Cortex of kidney (tissue), 1 donor: ENCODE measurements around the gene TCF7L2.

Experiments
- DNase-seq: peaks from one replicate; lab custom pipeline; 2025; lab: John Stamatoyannopoulos, UW

TCF7L2 gene

DNA sequence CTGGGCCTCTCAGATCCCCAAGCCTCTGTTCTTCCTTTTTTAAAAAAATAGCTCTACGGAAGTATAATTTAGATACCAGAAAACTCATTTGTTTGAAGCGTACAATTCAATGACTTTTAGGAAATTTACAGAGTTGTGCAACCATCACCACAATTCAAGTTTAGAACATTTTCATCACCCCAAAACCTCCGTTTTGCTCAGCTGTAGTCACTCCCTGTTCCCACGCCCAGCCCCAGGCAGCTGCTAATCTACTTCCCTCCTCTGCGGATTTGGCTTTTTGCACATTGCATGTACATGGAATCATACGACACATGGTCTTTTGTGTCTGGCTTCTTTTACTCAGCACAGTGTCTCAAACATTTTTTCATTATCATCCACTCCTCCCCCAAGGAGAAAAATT lies 229.2 kb downstream of the TCF7L2 start:
- no peak for DNase-seq

DNA sequence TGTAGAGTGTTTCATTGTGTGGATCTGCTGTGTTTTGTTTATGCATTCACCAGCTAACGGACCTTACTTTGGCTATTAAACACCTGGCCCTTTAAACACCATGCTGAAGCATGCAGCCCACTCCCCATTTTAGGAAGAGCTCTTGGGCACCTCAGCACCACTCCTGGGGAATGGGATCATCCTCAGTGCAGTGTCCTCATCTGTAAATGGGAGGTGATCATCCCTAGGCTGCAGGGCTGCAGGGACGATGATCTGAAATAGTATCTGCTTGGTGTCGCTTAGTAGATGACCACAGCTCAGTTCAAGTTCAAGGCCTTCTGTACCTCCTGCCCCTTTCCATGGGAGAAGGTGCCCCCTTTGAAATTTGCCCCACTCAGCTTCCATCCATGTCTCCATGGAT lies 229.9 kb downstream of the TCF7L2 start:
- no peak for DNase-seq

DNA sequence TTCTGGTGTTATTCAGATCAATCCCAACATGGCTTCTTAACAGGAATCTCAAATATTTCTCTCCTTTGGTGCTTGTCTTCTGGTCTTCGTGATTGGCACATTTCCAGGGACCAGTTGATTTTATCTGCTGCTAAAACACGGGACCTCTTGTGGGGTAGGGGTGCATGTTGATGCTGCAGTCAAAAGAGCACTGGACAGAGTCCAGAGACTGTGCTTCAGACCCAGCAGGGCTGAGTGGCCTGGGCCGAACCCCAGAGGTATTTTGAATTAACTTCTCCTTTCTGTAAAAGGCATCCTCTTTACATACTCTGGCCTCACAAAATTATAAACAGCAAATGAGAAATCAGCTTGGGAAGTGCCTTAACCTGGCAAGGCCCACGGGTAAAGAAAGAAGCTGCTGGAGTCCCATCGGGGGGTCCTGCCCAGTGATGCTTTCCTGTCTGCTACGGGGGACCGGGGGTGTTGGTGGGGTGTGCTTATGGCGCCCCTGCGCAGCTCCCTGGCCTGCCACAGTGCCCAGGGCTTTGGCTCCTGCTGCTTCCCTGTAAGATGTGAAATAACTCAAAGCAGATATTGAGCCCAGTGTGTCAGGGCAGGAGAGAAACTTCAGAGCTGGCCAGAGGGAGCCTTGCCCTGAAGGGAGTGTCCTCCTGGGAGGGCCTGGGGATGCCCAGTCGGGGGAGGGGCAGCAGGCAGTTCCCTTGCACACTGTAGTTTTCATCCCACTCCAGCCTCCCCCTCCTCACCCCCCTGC lies 230.5 kb downstream of the TCF7L2 start:
- no peak for DNase-seq

DNA sequence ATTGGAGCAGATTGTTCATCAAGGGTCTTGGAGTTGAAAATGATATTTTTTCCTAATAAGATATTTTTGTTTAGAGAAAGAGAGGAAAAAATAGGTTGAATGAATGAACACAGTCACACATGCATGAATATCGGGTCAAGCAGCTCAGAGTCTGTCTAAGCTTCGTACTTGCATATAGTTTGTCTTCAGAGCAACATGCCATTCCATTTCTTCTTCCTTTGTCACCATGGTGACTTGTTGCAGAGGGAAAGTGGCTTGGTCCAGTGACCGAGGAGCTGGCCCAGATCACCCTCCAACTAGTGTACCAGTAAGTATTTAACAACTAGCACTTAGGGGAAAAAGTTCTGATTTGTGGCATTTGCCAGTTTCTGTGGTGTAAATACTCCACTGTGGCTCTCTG lies 232.1 kb downstream of the TCF7L2 start:
- DNase-seq, result no peak

DNA sequence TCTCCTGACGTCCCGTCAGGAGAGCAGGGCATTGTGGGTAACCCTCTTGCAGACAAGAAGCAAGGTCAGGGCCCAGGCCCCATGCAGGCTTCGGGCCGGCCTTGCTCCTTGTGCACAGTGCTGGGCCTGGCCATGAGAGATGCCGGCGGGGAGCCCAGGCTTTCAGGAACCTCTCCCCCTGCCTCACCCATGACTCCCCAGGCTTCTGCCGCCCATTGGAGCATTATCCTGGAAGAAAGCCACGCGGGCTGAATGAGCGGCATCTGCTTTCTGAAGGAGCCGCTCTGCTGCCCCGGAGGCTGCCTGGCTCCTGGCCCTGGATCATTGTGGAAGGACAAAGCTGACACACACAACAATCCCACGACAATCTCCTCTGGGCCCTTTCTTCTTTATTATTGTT lies 233.5 kb downstream of the TCF7L2 start:
- DNase-seq, result no peak

DNA sequence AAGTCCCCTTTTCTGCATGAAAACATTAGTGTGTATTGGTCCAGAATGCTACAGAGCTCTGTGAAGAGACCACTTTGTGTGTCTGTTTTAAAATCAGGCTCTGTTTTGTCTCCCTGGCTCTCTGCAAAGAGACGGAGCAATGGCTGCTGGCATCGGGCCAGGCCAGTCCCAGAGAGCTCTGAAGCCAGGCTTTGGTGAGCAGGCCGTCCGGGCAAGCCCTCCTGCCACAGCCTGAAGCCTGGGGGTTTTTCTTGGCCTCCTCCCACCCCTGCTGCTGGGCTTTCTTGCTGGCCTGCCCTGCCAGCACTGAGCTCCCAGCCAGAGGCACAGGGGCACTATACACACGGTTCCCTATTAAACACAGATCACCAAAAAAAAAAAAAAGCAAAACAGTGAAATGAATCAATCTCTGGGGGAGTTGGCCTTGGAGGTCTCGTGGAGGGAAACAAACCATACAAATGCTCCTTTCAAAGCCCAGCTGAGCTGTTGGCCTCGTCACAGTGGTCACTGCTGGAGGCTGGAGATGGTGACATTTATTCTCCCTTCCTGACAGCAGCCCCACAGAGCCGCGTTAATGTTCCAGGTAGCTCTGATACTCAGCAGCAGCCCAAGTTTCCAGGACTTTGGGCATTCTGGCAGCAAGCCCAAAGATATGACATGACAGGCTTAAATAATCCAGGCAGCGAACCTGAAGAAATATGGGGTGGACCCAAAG lies 237.2 kb downstream of the TCF7L2 start:
- no peak for DNase-seq

DNA sequence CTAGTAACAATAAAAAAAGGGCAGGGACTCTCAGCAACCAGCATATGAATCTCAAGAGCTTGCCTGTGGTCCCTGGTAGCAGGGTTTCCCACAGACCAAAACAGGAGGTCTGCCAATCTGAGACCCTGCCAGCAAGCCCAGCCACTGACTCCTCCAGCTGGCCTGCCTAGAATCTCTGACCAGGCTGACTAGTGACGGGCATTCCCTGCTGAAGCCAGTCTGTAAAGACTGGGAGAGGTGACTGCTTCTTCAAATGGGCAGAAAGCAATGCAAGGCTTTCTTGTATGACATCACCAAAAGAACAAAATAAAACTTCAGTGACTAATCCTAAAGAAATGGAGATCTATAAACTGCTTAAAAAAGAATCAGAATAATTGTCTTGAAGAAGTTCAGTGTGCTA lies 249.4 kb downstream of the TCF7L2 start:
- DNase-seq, result no peak

DNA sequence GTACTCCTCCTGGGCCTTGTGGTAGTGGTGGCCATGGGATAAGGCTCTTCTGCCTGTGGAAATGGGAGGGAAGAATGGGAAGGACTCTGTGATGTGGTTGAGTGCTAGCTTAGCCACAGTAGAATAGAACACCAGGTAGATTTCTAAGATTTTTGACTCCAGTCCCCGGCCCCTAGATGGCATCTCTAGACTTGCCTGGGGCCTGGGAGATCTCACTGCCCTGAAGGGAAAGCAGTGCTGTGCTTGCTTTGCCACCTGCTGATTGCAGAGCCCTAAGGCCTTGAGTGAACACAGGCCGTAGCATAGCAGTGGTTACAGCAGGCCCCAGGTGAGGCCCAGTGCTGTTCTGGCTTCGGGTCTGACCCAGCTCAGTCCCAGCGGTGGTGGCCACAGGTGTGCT lies 252.0 kb downstream of the TCF7L2 start:
- DNase-seq, result no peak

DNA sequence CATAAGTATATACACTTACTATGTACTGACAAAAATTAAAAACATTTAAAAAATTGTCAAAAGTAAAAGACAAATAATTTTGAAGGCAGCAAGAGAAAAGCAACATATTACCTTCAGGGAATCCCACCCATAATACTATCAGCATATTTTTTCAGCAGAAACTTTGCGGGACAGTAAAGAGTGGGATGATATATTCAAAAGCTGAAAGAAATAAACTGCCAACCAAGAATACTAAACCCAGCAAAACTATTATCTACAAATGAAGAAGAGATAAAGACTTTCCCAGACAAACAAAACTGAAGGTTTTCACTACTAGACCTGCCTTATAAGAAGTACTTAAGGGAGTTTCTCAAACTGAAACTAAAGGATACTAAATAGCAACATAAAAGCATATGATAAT lies 257.9 kb downstream of the TCF7L2 start:
- DNase-seq, result no peak

DNA sequence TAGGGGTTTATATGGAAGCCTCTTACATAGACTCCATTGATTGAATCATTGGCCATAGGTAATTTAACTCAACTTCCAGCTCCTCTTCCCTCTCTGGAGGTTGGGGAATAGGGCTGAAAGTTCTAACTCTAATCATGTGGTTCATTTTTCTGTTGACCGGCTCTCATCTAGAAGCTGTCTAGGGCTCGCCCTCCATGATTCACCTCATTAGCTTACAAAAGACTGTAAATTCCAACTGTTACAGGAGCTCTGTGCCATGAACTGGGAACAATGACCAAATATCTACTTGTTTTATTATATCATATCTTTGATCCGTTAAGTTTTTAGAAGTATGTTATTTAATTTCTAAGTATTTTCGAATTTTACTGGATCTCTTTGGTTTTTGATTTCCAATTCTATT lies 263.0 kb downstream of the TCF7L2 start:
- no peak for DNase-seq

DNA sequence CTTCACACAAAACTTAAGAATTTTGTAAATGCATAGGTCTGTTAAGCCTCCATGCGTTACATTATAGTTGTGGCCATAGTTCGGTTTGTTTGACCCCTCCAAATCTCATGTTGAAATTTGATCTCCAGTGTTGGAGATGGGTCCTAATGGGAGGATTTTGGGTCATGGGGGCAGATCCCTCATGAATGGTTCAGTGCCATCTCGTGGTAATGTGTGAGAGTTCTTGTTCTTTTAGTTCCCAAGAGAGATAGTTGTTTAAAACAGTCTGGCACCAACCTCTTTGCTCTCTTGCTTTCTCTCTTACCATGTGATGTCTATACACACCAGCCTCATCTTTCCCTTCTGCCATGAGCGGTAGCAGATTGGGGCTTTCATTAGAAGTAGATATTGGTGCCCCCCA lies 264.3 kb downstream of the TCF7L2 start:
- no peak for DNase-seq

DNA sequence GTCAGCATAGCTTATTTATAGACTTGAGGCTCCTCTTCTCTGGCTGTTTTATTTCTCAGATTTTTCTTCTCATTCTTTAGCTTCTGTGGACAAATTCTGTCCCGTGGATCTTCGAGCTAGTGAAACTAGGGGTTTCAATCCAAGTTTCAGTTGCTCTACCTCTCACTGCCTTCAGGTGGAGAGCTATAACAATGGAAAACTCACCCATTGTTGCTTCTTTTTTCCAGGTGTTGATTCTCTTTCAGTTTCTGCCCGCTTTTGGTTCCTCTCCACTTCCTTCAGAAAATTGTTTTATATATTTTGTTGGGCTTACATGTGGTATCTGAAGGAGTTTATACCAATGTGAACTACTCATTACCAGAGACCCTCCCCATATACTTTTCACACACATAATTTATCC lies 266.1 kb downstream of the TCF7L2 start:
- DNase-seq, result no peak
